Skeletal muscle tissue (tissue), 4 donors: Measurements from ENCODE around the gene ALAS1. TPM values are rescaled to one million over a fixed set of nuclear protein-coding genes. Genes with fewer than 3 reads are reported as not detected.

Source experiments
- H3K27ac ChIP-seq: one replicate; pipeline ENCODE4 v1.7.0; 2013; ENCODE audit warnings: mild to moderate bottlenecking, low read depth, low read length, inconsistent platforms
- H3K27me3 ChIP-seq, 3 donors: one replicate each; pipeline ENCODE4 v1.7.0; 2013; ENCODE audit warnings: low read length in 3 of 3; ENCODE audit not compliant: control insufficient read depth in 3 of 3, insufficient read depth in 3 of 3
- H3K36me3 ChIP-seq, 3 donors: one replicate each; pipeline ENCODE4 v1.7.0; 2013; ENCODE audit warnings: low read length in 3 of 3; ENCODE audit not compliant: control insufficient read depth in 3 of 3, insufficient read depth in 3 of 3
- H3K4me1 ChIP-seq, 3 donors: one replicate each; pipeline ENCODE4 v1.7.0; 2013; ENCODE audit warnings: low read length in 3 of 3, mild to moderate bottlenecking in 3 of 3; ENCODE audit not compliant: control insufficient read depth in 3 of 3, insufficient read depth in 3 of 3
- H3K4me3 ChIP-seq, 3 donors: one replicate each; pipeline ENCODE4 v1.7.0; 2013; ENCODE audit warnings: low read length in 3 of 3
- H3K9ac ChIP-seq, 3 donors: one replicate each; pipeline ENCODE4 v1.7.0; 2013; ENCODE audit warnings: low read length in 3 of 3, mild to moderate bottlenecking in 3 of 3, moderate library complexity in 2 of 3, low read depth in 1 of 3
- H3K9me3 ChIP-seq, 3 donors: one replicate each; pipeline ENCODE4 v1.7.0; 2013; ENCODE audit warnings: low read length in 3 of 3; ENCODE audit not compliant: control insufficient read depth in 3 of 3
- total RNA-seq: library from RNA; depleted of rRNA; stranded (reverse); fragments of >200 nt; gene quantifications from one replicate; pipeline ENCODE4 v1.2.3, GENCODE V29; 2014
- donor health status: Osteomylitis.

The ALAS1 gene
- total RNA-seq, 1 donor from 2014 or later = 31.3 TPM

DNA sequence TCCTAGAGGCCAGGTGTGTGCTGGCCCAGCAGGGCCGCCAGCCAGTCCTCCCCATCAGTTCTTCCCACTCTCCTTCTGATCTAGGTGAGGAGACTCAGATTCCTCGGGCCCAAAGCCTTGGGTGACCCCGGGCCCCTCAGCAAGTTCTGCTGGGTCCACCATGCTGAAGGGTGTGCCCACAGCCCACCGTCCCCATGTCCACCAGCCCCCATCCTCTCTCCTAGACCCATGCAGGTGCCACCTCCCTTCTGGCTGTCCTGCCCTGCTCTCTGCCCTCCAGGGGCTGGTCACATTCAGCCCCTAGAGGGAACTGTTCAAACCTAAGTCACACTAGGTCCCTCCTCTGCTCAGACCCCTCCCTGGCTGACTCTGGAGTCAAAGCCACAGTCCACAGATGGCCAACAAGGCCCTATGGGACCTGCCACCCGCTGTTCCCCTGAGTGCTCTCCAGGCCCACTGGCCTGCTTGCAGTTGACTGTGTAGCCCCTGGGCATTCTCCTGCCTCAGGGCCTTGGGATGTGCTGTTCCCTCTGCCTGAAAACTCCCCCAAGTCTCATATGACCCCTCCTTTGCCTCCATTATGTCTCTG, 28.4 kb downstream of the ALAS1 start:
- Histone ChIP-seq H3K4me3 (no peak overlapping the region), H3K4me1 (peaks cover 12 to 22% (median 12%) of the 10 kb centered on the region in 3 donors), H3K9me3 (no peaks in the 10 kb centered on the region), H3K27ac (no peak overlapping the region), H3K36me3 (peaks cover 38 to 46% (median 39%) of the 10 kb centered on the region in 3 donors), H3K9ac (no peak overlapping the region), H3K27me3 (no peaks in the 10 kb centered on the region)

DNA sequence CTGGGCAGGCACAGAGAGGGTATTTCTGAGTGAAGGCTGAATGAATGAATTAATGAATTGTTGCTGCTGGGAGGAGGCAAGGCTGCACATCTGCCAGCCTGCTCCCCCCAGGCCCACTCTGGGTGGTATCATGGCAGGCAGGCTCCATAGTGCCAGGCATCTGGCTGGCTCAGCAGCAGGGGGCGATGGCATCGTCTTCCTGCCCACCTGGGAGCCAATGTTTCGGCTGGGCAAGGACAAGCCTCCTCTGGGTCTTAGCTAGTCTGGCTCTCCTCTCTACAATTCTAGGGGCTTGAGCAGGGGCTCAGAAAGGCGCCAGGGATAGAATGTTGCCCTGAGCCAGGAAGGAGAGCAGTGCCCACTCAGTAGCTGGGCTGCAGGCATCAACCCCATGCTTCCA, 29.2 kb downstream of the ALAS1 start:
- Histone ChIP-seq H3K4me1 (peaks cover 13 to 22% (median 16%) of the 10 kb centered on the region in 3 donors), H3K9ac (no peak overlapping the region), H3K36me3 (peaks cover 43 to 50% (median 46%) of the 10 kb centered on the region in 3 donors), H3K27ac (no peak overlapping the region), H3K27me3 (no peaks in the 10 kb centered on the region), H3K4me3 (no peak overlapping the region), H3K9me3 (no peaks in the 10 kb centered on the region)

- H3K9ac ChIP-seq = no peak overlapping the region
- H3K27ac ChIP-seq = no peak overlapping the region
- H3K36me3 ChIP-seq = peaks cover 43 to 53% (median 46%) of the 10 kb centered on the region in 3 donors
- H3K4me1 ChIP-seq = peaks cover 17 to 22% (median 18%) of the 10 kb centered on the region in 3 donors
- H3K27me3 ChIP-seq = no peaks in the 10 kb centered on the region
- no peaks in the 10 kb centered on the region for H3K9me3 ChIP-seq
- no peak overlapping the region for H3K4me3 ChIP-seq
Measured at GRCh38 chr3:52227766-52228165, 29.8 kb downstream of the ALAS1 start.

- Histone ChIP-seq H3K27me3 (no peaks in the 10 kb centered on the region), H3K4me3 (no peak overlapping the region), H3K27ac (no peak overlapping the region), H3K9ac (peak overlapping the region in 1 of 3 donors; percentile 16), H3K9me3 (no peaks in the 10 kb centered on the region), H3K4me1 (peaks cover 22 to 27% (median 23%) of the 10 kb centered on the region in 3 donors), H3K36me3 (peaks cover 46 to 58% (median 47%) of the 10 kb centered on the region in 3 donors)
Measured at GRCh38 chr3:52228266-52228665, 30.3 kb downstream of the ALAS1 start.

GRCh38 chr3:52228751-52229291, 30.9 kb downstream of the ALAS1 start:
- H3K9ac ChIP-seq = peak overlapping the region in 1 of 3 donors; percentile 3
- H3K27me3 ChIP-seq = no peaks in the 10 kb centered on the region
- no peaks in the 10 kb centered on the region for H3K9me3 ChIP-seq
- peaks cover 46 to 59% (median 49%) of the 10 kb centered on the region in 3 donors for H3K36me3 ChIP-seq
- H3K4me1 ChIP-seq = peaks cover 24 to 30% (median 24%) of the 10 kb centered on the region in 3 donors
- no peak overlapping the region for H3K4me3 ChIP-seq
- no peak overlapping the region for H3K27ac ChIP-seq

- Histone ChIP-seq H3K4me1 (peaks cover 24 to 38% (median 28%) of the 10 kb centered on the region in 3 donors), H3K27ac (no peak overlapping the region), H3K27me3 (no peaks in the 10 kb centered on the region), H3K9ac (no peak overlapping the region), H3K9me3 (no peaks in the 10 kb centered on the region), H3K4me3 (no peak overlapping the region), H3K36me3 (peaks cover 46 to 64% (median 51%) of the 10 kb centered on the region in 3 donors)
Measured at GRCh38 chr3:52229656-52230055, 31.7 kb downstream of the ALAS1 start.

GRCh38 chr3:52230461-52230860, 32.5 kb downstream of the ALAS1 start:
- Histone ChIP-seq H3K4me3 (no peak overlapping the region), H3K36me3 (peaks cover 46 to 67% (median 56%) of the 10 kb centered on the region in 3 donors), H3K4me1 (peaks cover 28 to 46% (median 34%) of the 10 kb centered on the region in 3 donors), H3K27ac (no peak overlapping the region), H3K9me3 (no peaks in the 10 kb centered on the region), H3K27me3 (no peaks in the 10 kb centered on the region), H3K9ac (peak overlapping the region in 1 of 3 donors; percentile 50)

GRCh38 chr3:52230889-52231499, 33.0 kb downstream of the ALAS1 start:
- H3K4me1 ChIP-seq = peaks cover 33 to 51% (median 38%) of the 10 kb centered on the region in 3 donors
- H3K27ac ChIP-seq = no peak overlapping the region
- H3K4me3 ChIP-seq = peak overlapping the region in 2 of 3 donors; percentile 22 to 79
- no peaks in the 10 kb centered on the region for H3K27me3 ChIP-seq
- peaks cover 46 to 67% (median 56%) of the 10 kb centered on the region in 3 donors for H3K36me3 ChIP-seq
- H3K9ac ChIP-seq = peak overlapping the region in 2 of 3 donors; percentile 21 to 50
- H3K9me3 ChIP-seq = no peaks in the 10 kb centered on the region

- Histone ChIP-seq H3K4me1 (peaks cover 38 to 58% (median 43%) of the 10 kb centered on the region in 3 donors), H3K9ac (peak overlapping the region; percentile 70 to 99 (median 98)), H3K36me3 (peaks cover 46 to 67% (median 56%) of the 10 kb centered on the region in 3 donors), H3K9me3 (no peaks in the 10 kb centered on the region), H3K27ac (peak overlapping the region; percentile 99), H3K27me3 (no peaks in the 10 kb centered on the region), H3K4me3 (peak overlapping the region; percentile 62 to 85 (median 79))
Measured at GRCh38 chr3:52231502-52232278, 33.7 kb downstream of the ALAS1 start.
